T-helper 1 cell (primary cell): ENCODE results near the gene AGO4.
"Not testable (repeated sequence)": the region's sequence is repeated elsewhere in the genome, so short reads cannot be mapped to it uniquely, and the experiment has no call there.

Experiments used
- DNase-seq, 5 donors: peaks; one replicate each; pipeline ENCODE4 v3.0.0-alpha.2; 2012 to 2020

AGO4 gene

DNA sequence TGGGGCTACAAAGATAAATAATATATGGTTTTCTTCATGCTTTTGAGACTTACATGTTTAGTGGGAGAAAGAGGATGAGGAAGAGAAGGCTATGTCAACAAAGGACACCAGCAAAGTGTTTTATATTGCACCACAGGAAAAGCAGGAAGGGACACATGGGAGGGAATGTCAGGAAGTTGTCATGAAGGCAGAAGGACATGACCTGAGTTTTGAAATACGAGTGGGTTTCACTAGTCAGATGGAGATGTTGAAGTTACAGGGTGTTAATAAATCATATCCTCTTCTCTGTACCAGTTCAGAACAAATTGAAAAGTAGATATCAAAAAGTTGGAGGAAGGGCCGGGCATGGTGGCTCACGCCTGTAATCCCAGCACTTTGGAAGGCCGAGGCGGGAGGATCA is 57.0 kb downstream of the AGO4 start:
- DNase-seq = no peak

DNA sequence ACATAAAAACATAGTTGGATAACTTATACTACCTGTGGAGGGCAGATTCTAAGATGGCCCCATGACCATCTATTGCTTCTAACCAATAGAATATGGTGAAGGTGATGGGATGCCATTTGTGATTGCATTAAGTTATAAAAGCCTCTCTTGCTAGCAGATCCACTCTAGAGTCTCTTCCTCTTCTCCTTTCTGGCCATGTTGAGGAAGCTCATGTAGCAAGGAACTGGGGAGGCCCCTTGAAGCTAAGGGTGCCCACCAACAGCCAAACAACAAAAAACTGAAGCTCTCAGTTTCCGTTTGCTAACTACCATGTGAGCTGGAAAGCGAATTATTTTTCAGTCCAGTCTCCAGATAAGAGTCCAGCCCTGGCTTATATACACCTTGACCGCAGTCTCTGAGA is 59.2 kb downstream of the AGO4 start:
- no peak for DNase-seq

DNA sequence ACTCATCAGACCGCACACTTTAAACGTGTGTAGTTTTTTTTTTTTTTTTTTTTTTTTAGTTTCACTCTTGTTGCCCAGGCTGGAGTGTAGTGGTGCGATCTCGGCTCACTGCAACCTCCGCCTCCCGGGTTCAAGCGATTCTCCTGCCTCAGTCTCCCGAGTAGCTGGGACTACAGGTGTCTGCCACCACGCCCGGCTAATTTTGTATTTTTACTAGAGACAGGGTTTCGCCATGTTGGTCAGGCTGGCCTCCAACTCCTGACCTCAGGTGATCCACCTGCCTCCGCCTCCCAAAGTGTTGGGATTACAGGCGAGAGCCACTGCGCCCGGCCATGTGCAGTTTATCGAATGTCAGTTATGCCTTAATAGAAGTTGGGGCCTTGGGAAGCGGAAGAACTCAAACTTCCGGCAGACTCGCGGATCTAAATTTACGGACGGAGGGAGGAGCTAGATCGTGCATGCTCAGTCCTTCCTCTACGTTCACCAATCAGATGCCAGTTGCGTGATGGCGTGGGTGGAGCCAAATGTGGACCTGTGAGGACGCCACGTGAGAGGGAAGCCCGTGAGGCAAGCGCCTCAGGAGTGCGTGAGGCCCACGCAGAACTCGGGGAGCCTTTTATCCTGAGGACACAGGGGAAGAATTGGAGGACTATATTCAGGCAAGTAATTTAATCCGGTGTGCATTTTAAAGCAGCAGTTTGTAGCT is 61.6 kb downstream of the AGO4 start:
- not testable (repeated sequence) for DNase-seq

DNA sequence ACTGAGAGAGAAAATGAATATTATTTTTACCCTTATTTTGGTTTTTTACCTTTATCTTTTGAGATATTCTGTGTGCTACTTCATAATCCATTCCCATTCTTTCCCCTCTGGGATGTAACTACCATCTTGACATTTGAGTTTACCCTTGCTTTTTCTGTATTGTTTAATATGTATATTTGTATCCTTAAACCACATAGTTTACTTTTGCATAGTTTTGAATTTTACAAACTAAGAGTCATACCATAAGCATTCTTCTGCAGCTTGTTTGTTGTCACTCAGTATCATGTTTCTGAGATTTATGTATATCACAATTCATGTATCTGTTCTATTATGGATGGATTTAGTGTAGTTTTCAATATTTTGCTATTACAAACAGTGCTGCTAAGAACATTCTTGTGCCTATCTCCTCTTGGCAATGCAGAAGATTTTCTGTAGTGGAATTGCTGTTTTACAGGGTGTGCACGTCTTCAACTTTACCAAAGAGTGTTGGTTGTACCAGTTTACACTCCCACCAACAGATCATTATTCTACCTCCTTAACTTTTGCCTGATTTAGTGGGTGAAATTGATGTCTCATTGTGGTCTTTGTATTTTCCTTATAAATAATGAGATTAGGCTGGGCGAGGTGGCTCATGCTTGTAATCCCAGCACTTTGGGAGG is 63.0 kb downstream of the AGO4 start:
- no peak for DNase-seq

DNA sequence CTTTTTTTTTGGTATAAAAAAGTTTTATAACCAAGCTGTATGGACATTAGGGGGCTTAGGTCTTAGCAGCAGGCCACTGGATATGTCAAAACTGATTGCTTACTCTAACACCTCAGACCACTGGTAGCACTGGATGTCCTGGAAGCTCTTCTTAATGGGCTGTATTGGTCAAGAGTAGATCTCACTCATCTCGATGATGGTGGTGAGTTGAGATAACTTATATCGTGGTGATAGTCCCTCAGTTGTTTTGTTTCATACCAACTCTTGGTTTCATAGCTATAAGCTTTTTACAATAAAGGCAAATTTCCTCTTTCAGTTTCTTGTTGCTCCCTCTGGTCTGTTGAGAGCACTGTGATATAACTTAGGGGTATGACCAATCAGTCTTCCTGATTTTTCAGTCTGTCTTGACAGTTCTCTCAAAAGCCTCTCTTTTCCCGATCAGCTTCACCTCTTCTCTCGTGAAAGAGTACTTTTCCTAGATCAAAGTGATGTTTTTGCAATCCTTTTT is 65.5 kb downstream of the AGO4 start:
- DNase-seq = no peak

DNA sequence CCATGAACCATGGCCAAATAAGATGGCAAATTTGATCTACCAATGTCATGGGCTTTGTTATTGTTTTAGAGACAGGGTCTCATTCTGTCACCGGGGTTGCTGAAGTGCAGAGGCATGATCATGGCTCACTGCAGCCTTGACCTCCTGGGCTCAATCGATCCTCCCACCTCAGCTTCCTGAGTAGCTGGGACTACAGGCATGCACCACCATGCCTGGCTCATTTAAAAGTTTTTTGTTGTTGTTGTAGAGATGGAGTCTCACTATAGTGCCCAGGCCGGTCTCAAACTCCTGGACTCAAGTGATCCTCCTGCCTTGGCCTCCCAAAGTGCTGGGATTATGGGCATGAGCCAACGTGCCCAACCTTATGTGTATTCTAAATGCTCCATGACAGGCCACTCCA is 66.3 kb downstream of the AGO4 start:
- DNase-seq = not testable (repeated sequence)

DNA sequence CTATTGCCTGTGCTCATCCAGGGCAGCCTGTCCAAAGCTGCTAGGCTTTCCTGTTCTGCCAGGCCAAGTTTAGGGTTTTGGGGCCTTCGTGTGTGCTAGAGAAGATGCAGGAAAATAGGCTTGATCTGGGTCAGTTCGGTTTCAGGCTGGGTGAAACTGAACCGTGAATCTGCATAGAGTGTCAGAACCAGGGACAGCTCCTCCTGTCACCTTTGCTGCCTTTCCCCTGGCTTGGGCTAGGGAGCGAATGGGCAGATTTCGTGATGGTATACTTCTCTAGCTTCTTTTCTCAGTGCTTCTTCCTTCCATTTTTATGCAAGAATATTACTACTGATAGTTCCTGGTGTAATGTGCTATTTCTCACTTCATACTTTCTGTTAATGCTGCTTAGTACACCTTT is 69.2 kb downstream of the AGO4 start:
- no peak for DNase-seq

DNA sequence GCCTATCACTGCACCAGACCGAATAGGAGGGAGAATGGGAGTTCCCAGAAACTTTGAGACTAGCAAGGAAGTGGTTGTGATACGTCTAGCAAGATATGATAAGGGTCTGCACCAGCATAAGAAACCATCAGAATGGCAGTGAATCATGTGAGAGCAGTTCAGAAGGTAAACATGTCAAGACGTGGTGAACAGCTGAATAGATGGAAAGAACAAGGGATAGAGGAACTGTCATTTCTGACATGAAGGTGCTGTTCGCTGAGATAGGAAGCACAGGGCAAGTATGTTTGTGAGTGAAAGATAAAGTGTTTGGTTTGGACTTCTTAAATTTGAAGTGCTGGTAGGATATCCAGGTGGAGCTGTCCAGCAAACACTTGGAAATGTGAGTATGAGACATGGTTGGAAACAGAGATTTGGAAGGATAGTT is 74.0 kb downstream of the AGO4 start:
- no peak for DNase-seq

DNA sequence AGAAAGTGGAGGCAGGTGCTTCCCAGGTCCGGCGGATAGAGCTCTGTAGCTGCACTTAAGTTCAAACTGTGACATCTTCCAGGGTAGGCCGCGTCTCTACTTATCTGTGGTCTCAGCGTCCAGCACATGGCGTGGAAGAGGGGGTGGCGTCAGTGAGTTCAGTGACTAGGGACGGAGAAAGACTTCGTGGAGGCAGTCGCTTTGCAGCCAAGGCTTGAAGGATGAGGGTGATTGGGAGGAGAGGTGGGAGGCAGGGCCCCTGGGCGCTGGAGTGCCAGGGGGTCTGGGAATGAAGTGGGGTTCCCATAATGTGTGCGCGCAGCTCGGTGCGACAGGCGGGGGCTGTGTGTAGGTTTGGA is 74.7 kb downstream of the AGO4 start:
- DNase-seq = peak in 1 of 5 donors; percentile 1

DNA sequence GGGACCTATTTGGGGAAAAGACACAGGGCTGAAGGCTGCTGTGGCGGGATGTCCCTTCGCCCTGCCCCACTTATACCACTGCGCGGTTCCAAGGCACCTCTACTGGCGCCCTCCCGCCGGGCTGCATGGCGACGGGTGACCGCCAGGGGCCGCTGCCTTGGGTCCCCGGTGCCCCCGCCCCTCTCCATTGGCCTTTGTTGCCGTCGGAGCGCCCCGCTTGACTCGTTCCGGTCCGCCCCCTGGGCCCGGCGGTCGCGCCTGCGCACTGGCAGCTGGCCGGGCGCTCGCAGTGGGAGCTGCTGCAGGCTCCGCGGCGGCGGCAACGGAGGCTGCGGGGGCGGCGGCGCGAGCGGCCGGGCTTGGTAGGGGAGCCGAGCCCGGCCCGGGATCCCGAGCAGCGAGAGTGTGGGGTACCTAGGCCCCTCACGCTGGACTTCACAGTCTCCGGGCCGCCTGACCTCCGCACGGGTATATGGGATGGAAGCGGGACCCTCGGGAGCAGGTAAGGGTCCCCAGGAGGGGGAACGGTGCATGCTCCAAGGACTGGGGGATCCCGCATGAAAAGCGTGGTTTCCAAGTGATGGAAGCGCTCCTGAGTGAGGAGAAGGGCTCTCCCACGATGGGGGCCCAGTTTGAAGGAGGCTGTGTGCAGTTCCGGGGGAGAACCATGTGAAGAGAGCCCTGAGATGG is 75.3 kb downstream of the AGO4 start, which contains the start of gene AGO1:
AGO1 (plus strand) TSS at position 265 of the 690 bp plus-strand sequence; CDS start at position 478, 213 bp downstream.
- peak; percentile 95 to 98 (median 95) for DNase-seq

DNA sequence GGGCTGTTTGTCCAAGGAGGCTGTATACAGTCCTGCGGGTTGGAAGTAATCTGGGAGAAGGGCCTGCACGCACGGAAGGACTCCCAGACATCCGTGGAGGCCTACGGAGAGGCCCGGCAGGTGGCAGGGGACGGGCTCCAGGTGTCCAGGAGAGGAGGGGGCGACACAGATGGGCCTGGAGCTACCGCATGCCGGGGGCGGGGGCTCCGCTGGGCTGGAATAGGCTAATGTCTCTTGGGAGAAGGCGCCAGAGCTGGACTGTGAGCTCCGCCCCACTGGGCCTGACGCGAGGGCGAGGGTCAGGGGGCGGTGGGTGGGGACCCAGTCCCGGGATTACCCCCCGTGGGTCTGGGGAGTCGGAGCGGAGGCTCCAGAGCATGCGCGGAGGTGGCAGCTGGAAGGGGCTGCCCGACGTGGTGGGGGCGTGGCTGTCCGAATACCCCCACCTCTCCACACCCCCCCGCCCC is 75.9 kb downstream of the AGO4 start:
- DNase-seq = peak; percentile 32 to 59 (median 36)

DNA sequence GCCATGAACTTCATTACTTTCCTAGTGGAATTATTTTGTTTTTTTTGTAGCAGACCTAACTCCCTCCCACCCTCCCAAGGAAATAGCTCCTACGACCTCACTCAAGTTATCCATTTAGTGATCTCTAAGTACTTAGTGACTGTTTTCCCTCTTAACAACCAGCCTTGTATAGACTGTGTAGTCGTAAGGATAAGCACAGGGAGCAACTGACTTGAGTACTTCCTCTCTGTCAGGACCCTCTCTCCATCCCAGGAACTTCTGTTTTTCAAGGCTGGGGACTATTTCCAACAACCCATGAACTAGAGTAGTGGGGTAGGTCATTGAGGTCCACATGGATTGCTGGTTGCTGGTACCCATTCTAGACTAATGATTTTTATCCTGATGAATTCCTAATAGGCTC is 77.1 kb downstream of the AGO4 start:
- no peak for DNase-seq

DNA sequence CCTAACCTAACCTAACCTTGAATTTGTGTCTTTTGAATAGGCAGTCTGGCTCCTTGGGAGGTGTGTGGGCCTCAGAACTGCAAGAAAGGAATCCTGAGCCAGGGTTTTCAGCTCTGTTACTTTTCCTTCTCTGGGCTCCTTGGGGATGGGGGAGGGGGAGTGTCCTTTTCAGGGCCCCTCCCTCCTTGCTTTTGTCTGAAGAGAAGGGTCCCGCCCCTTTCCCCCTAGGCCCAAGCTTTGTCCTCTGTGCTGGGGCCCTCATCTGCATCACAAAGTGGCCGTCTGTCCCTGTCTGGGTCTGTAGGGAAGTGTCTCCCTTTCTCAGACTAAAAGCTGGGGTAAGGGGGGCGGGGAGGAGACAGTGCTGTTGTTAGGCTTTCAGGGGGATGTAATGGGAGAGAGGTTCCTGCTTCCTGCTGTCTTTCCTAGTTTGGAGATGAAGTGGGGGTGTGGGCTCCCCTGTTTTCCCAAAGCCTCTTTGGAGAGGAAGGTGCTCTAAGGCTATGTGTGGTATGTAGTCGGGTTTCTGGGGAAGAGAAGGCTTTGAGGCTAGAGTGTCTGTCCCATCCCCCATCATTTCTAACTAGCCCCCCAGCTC is 78.2 kb downstream of the AGO4 start:
- no peak for DNase-seq

DNA sequence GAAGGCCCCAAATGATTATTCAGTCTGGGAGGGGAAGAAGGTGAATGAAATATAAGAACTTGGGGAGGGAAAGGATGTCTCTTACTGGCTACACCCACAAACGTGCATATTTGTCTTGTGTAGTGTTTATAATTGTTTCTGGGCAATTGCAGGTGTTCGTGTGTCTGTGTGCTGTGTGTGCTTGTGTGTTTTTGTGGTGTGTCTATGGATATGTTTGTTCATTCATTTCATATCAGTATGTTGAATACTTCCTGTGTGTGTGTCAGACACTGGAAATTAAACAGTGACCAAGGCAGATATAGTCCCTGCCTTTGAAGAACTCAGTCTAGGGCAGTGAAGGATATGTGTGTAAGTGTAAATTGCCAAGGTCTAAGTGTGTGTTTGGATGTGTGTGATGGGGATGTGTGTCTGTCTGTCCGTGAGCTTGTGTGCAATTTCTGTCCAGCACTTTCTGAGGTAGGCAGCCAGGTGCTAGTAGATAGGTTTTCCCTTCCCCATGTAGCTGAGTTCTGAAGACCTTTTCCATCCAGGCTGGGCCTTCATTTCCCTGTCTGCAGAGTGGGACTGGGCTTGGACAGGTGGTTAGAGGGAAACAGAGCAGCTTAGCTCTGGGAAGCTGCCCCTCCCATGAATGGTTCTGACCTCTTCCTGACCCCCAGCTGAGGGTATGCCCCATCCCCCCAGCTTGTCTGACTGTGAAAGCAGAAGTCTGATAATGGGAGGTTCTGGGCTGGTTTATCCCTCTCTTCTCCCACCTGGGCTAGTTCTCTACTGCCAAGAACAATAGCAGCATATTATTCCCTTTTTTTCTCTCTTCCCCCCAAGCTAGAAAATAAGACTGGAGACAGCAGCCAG is 79.0 kb downstream of the AGO4 start:
- no peak for DNase-seq

DNA sequence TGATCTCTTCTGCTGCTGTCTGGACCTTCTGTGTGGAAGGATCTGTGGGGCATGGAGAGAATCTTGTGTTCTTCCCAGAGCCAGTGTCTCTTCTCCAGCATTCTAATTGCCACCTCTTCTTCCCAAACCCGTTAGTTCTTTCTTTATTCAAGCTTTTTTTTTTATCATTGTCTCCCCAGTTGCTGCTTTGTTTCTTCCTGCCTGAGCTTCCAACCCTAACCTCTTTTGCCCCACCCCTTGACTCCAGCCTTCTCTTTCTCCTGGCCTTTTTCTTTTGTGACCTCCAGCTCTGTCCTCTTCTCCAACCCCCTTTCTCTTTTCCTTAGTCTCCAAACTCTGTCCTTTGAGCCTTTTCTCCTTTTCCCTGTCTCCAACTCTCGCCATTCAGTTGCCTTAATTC is 79.7 kb downstream of the AGO4 start:
- no peak for DNase-seq

DNA sequence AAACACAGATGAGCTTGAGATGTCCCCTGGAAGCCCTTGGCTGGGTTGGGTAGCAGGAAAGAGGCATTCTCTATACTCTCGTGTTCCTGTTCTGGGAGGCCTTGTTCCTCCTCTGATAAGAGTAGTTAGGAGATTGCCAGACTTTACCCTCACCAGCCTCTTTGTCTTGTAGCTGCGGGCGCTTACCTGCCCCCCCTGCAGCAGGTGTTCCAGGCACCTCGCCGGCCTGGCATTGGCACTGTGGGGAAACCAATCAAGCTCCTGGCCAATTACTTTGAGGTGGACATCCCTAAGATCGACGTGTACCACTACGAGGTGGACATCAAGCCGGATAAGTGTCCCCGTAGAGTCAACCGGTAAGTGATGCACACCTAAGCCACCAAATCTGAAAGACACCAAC is 80.4 kb downstream of the AGO4 start:
- no peak for DNase-seq

DNA sequence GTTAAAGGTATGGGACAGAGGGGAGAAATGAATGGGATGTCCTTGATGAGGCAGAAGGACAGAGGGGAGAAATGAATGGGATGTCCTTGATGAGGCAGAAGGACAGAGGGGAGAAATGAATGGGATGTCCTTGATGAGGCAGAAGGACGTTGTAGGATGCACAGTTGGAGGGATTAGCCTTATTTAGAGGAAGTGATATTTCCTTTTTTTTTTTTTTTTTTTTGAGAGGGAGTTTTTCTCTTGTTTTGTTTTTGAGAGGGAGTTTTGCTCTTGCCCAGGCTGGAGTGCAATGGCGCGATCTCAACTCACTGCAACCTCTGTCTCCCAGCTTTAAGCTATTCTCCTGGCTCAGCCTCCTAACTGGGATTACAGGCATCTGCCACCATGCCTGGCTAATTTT is 81.2 kb downstream of the AGO4 start:
- DNase-seq = not testable (repeated sequence)

DNA sequence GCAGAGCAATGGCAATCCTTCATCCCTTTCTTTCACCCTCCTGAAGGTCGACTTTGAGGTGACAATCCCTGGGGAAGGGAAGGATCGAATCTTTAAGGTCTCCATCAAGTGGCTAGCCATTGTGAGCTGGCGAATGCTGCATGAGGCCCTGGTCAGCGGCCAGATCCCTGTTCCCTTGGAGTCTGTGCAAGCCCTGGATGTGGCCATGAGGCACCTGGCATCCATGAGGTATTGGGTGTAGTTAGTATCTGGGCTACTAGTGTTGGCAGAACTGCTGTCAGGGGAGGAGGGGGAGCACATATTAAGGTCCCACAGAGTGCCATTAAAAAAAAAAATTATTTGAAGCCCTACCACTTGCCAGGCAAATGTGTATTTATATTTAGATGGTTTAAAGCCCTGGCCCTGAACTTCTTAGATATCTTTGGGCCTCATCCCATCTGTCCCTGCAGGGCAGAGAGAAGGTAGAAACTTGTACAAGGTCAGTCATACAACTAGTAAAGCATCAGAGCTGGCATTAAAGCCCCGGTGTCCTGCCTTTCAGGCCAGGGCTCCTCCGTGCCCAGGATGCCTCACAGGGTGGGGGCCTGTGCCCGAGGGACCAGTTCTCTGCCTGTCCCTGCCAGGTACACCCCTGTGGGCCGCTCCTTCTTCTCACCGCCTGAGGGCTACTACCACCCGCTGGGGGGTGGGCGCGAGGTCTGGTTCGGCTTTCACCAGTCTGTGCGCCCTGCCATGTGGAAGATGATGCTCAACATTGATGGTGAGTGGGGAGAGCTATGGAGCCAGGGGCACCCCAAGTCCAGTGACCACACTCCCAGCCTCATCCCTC is 85.4 kb downstream of the AGO4 start:
- no peak for DNase-seq

DNA sequence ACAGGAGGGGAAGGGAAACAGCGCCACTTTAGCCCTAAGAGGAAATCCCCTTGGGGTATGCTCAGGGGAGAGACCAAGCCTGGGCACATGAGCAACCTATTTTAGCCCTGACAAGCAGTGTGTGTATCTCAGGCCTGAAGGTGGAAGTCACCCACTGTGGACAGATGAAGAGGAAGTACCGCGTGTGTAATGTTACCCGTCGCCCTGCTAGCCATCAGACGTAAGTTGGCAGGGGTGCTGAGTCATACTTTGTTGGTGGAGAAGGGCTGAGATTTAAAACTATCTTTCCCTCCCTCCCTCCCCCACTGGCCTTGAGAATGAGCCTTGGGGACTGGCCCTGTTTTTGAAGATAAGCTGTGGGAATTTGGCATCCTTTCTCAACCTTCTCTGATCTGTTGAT is 86.4 kb downstream of the AGO4 start:
- DNase-seq = peak in 1 of 5 donors; percentile 3

DNA sequence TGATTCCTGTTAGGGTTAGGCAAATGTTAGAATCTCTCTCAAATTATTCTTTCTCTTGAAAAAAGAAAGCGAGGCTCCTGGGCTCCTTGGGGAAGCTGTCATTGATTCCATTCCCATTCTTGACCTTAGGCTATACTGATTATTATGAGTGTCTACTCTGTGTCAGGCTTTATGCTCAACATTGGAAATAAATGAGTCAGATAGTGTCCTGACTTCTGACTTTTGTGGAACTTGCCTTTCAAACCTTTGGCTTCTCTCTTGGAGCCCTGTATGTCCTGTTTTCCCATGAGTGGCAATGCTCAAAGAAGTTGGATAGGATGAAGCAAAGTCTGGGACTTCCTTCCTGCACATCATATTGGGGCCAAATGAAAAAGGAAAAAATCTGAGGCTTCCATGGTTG is 86.8 kb downstream of the AGO4 start:
- DNase-seq = no peak

DNA sequence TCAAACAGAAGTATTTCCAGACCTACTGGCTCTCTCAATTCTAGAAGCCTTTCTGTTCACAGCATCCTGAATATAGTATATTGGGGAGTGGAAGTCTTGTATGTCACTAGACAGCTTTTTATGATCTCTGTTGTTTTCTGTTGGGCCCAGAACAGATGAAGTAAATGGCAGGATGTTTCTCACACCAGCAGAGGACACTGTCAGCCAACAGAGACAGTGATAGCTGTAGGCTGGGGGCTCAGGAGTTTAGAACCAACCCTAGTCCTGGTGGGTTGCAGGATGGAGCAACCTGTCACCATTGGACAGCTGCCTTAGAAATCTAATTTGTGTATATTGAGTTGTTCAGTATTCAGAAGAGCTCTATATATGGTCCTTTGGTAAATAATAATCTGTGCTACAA is 92.1 kb downstream of the AGO4 start:
- DNase-seq = no peak
